Fibroblast of the aortic adventitia (primary cell): ENCODE measurements around the gene SLIT3. TPM values are rescaled to one million over a fixed set of nuclear protein-coding genes. Genes with fewer than 3 reads are reported as not detected.

Source experiments
- DNase-seq: peaks from one replicate; pipeline ENCODE4 v3.0.0-alpha.2; 2010; ENCODE audit warnings: low read depth
- H3K4me3 ChIP-seq: 2 replicates; pipeline ENCODE4 v1.5.1; 2011; ENCODE audit warnings: low read depth, mild to moderate bottlenecking, control low read depth, low read length, moderate library complexity
- CTCF ChIP-seq: IDR thresholded peaks from 2 replicates; pipeline ENCODE4 v1.5.1; 2011; ENCODE audit warnings: mild to moderate bottlenecking, low read length, control low read depth, inconsistent platforms; ENCODE audit not compliant: insufficient read depth
- total RNA-seq: library from RNA; depleted of rRNA; stranded (reverse); fragments of >200 nt; gene quantifications from 2 replicates; pipeline ENCODE4 v1.2.3, GENCODE V29; 2012; ENCODE audit warnings: low replicate concordance

SLIT3 gene
- total RNA-seq, 1 donor, result 65.3 TPM

- H3K4me3 ChIP-seq, result no peak overlapping the region
- TF ChIP-seq CTCF, result no peak
- DNase-seq, result no peak
Measured at GRCh38 chr5:169036079-169036805, 264.7 kb downstream of the SLIT3 start.

GRCh38 chr5:169029661-169030274 is 271.2 kb downstream of the SLIT3 start:
- DNase-seq, result peak; percentile 67
- no peak overlapping the region for H3K4me3 ChIP-seq
- no peak for TF ChIP-seq CTCF

GRCh38 chr5:169029037-169029436 is 271.9 kb downstream of the SLIT3 start:
- TF ChIP-seq CTCF, result no peak
- no peak overlapping the region for H3K4me3 ChIP-seq
- peak; percentile 69 for DNase-seq

GRCh38 chr5:169027501-169028061 is 273.4 kb downstream of the SLIT3 start:
- DNase-seq, result no peak
- TF ChIP-seq CTCF, result no peak
- H3K4me3 ChIP-seq, result no peak overlapping the region

GRCh38 chr5:169025491-169025890 is 275.4 kb downstream of the SLIT3 start:
- no peak for TF ChIP-seq CTCF
- no peak overlapping the region for H3K4me3 ChIP-seq
- DNase-seq, result no peak

GRCh38 chr5:169024421-169024820 is 276.5 kb downstream of the SLIT3 start:
- TF ChIP-seq CTCF, result no peak
- no peak overlapping the region for H3K4me3 ChIP-seq
- DNase-seq, result no peak

- no peak for TF ChIP-seq CTCF
- DNase-seq, result no peak
Measured at GRCh38 chr5:169022718-169023117, 278.2 kb downstream of the SLIT3 start.

More at GRCh38 chr5:169022718-169023117, 278.2 kb downstream of the SLIT3 start:
- H3K4me3 ChIP-seq, result no peak overlapping the region
